ENCODE data around the gene C2CD4C. TPM values are rescaled to one million over a fixed set of nuclear protein-coding genes. Genes with fewer than 3 reads are reported as not detected.

Gene C2CD4C
- total and polyA plus RNA-seq, 10 of the 15 experiments (the other 5 are each of a cell fraction or from before 2014, with no cell fraction given), result not detected

GRCh38 chr19:416416-416815 lies 7.5 kb upstream of the C2CD4C start:
- Histone ChIP-seq H3K79me2 (ENCODE audit: control insufficient read depth, insufficient read depth, low read length) (no peaks in the 10 kb centered on the region), H3K9ac (ENCODE audit: control insufficient read depth, insufficient read depth, low read length) (no peak overlapping the region), H3K27ac (ENCODE audit: control insufficient read depth, insufficient read depth) (no peak overlapping the region), H3K4me2 (ENCODE audit: control insufficient read depth, insufficient read depth) (no peak overlapping the region), H3K27me3 (replicated peaks in 1 of 2; ENCODE audit: control insufficient read depth in 2 of 2, insufficient read depth in 2 of 2, low read length in 1 of 2) (no peaks in the 10 kb centered on the region; a peak in 1 of 4 replicates), H3K36me3 (ENCODE audit: control insufficient read depth in 2 of 2, insufficient read depth in 2 of 2, low read length in 1 of 2) (no peaks in the 10 kb centered on the region), H2AFZ (ENCODE audit: control insufficient read depth, low read depth, low read length) (no peak overlapping the region), H3K9me3 (replicated peaks; ENCODE audit: control insufficient read depth, insufficient read depth, low read length) (no peaks in the 10 kb centered on the region), H4K20me1 (ENCODE audit: control insufficient read depth, insufficient read depth) (no peaks in the 10 kb centered on the region), H3K4me3 (no peak overlapping the region), H3K4me1 (ENCODE audit: control insufficient read depth, insufficient read depth, low read length) (no peaks in the 10 kb centered on the region)
- RAD21 ChIA-PET (ENCODE audit: unreplicated experiment), result no interaction called here
- TF ChIP-seq BHLHE40 (IDR thresholded peaks at IDR 0.05; ENCODE audit: borderline replicate concordance in 1 of 2, low read depth in 2 of 2, low read length in 1 of 2) (no peak), EP300 (IDR thresholded peaks at IDR 0.05; ENCODE audit: borderline replicate concordance in 1 of 2, control insufficient read depth in 1 of 2, low read depth in 2 of 2, low read length in 2 of 2) (no peak), ASH2L (IDR thresholded peaks at IDR 0.05; ENCODE audit: borderline replicate concordance, low read depth) (no peak), ATF7 (IDR thresholded peaks at IDR 0.05; ENCODE audit: low read depth) (no peak), NFYB (IDR thresholded peaks at IDR 0.05; ENCODE audit: insufficient read depth, low read depth, low read length) (no peak), WRNIP1 (IDR thresholded peaks at IDR 0.05; ENCODE audit: borderline replicate concordance, low read depth, low read length) (no peak), POU2F2 (IDR thresholded peaks at IDR 0.05; ENCODE audit: borderline replicate concordance, low read depth, low read length) (no peak), CHD2 (IDR thresholded peaks at IDR 0.05; ENCODE audit: borderline replicate concordance, low read depth, low read length) (no peak), RAD51 (IDR thresholded peaks at IDR 0.05) (no peak), MYC (IDR thresholded peaks at IDR 0.05; ENCODE audit: insufficient read depth, insufficient read length, insufficient replicate concordance, low read length, severe bottlenecking) (no peak), RAD21 (IDR thresholded peaks at IDR 0.05; ENCODE audit: insufficient read depth, low read depth, low read length) (no peak), SUZ12 (IDR thresholded peaks at IDR 0.05; ENCODE audit: unreplicated experiment) (no peak), EGR1 (IDR thresholded peaks at IDR 0.05; ENCODE audit: borderline replicate concordance in 1 of 2, low read depth in 2 of 2, low read length in 2 of 2) (no peak)
- TF ChIP-seq, protein P1, sequence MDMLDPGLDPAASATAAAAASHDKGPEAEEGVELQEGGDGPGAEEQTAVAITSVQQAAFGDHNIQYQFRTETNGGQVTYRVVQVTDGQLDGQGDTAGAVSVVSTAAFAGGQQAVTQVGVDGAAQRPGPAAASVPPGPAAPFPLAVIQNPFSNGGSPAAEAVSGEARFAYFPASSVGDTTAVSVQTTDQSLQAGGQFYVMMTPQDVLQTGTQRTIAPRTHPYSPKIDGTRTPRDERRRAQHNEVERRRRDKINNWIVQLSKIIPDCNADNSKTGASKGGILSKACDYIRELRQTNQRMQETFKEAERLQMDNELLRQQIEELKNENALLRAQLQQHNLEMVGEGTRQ (IDR thresholded peaks at IDR 0.05; ENCODE audit: borderline replicate concordance, low read depth, low read length), result no peak
- DNase-seq (ENCODE audit: low read depth, low spot score) (no peak), FAIRE-seq (no peak), ATAC-seq (no peak)
- in situ Hi-C loops (cut with MboI) (no loop called here), intact Hi-C loops (cut with micrococcal nuclease; ENCODE audit: unreplicated experiment) (no loop called here)
- no TSS peak for BruUV-seq (replicated peaks)
- 43% methylated on average over 14 of the region's 14 CpGs for WGBS (ENCODE audit: insufficient coverage, insufficient replicate concordance, low lambda C conversion rate, missing lambda C conversion rate)
- CTCF ChIA-PET, result no interaction called here
- POLR2A ChIA-PET, result no interaction called here
- SMC1A ChIA-PET (ENCODE audit: uncharacterized antibody, unreplicated experiment), result no interaction called here
